Measurements from ENCODE around the gene DYSF.

DYSF gene

DNA sequence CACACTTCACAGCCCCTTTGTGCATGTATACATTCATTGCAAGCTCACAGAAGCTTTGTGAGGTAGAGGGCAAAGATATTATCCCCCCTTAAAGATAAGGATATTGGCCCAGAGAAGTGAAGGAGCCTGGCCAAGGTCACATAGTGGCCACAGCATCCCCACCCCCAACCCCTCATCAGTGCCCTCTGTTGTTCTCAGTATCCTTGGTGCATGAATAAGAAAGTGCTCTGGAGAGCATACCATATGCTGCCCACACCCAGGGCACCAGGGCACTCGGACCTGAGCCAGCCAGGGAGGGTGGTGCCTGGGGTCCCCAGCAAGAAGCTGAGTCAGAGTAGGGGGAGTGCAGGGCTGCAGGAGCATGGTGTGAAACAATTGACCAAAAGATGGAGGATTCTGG is 3.3 kb downstream of the DYSF start:
- no peak for DNase-seq (ENCODE audit: low spot score)

DNA sequence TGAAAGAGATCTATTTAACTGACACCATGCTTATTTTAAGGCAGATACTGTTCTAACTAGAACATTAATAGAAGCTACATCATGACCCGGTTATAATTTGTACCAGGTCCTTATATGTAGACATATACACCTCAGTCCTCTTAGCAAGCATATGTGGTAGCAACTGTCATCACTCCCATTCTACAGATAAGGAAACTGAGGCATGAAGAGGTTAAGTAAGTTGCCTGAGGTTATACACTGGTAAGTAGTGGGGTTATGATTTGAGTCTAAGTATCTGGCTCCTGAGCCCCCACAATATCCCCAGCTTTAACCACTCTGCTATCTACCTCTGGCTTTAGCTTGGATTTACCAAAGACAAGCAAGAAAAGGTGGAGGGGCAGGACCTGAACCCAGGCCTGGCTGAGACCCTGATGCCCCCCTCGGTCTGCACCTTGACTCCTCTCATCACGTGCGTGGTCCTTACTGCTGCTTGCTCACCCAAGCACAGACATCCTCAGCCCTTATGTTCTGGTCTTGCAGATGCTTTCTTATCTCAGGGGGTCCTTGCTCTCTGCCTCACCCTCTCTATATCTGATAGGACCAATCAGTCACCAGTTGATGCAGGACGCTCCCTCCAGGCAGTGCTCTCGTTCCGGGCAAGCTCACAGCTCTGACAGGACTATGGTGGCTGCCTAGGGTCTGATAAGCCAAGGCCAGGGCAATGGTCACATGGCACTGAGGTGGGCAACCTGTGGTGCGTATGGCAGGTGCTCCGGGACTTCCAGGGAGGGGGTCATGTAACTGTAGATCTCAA is 4.0 kb downstream of the DYSF start:
- no peak for DNase-seq (ENCODE audit: low spot score)

GRCh38 chr2:71457923-71458322 is 4.6 kb downstream of the DYSF start:
- DNase-seq (ENCODE audit: low spot score), result no peak

DNA sequence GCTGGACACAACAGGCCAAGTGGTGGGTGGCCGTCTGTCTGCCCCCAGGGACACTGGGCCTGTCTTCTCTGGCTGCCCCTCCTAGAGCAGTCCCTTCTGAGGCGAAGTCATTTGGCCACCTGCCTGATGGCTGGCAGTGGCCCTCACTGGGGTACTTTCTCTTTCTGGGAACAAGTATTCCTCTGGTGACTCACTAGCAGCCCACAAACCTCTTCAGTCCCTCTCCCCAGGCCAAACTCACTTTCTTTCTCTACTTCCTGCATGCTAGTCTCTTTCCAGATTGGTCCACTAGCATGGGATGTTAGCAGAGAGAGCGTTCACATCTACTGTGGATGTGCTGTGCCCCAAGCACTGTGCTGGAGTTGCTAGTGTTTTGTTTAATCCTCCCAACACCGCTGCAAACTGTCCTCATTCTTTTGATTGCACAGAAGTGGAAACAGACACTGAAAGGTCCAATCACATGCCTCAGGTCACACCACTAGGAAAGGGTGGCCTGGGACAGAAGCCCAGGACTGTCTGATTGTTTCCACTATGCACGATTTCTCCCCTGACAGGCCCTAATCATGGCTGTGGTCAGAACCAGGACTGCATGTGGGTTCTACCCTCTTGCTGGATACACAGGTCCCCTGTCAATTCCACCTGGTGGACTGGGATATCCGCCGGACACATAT is 5.2 kb downstream of the DYSF start:
- no peak for DNase-seq (ENCODE audit: low spot score)

GRCh38 chr2:71459084-71459431 is 5.7 kb downstream of the DYSF start:
- DNase-seq (ENCODE audit: low spot score), result no peak

GRCh38 chr2:71460056-71460455 is 6.7 kb downstream of the DYSF start:
- DNase-seq (ENCODE audit: low spot score), result no peak

DNA sequence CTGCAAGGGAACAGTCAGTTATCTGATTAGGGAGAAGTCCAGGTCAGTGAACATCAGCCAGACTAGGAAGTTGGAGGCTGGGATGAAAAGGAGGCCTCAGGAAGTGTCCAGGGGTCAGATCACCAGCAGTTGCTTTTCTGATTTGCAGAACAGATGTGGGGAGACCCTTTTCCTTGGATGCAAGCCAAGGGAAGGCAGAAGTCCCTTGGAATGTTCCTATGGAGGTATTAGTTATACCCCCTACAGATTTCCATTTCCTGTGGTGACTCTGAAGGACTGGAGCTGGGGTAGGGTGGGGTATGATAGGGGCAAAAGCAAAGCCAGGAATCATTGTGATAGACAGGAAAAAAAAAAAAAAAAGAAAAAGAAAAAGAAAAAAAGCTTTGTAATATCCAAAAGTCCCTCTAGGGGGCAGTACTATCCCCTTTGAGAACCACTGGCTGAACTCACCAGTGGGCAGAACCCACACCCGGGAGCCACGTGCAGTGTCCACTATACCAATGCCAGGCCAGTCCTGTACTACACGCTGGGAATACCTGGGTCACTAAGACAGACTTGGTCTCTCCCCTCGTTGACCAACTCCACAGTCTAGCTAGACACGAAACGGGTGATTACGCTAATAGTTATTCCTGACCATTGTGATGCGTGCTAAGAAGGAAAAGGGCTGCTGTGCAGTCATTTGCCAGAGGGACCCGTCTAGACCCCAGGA is 7.4 kb downstream of the DYSF start:
- no peak for DNase-seq (ENCODE audit: low spot score)

GRCh38 chr2:71461304-71461671 is 7.9 kb downstream of the DYSF start:
- DNase-seq (ENCODE audit: low spot score), result no peak

DNA sequence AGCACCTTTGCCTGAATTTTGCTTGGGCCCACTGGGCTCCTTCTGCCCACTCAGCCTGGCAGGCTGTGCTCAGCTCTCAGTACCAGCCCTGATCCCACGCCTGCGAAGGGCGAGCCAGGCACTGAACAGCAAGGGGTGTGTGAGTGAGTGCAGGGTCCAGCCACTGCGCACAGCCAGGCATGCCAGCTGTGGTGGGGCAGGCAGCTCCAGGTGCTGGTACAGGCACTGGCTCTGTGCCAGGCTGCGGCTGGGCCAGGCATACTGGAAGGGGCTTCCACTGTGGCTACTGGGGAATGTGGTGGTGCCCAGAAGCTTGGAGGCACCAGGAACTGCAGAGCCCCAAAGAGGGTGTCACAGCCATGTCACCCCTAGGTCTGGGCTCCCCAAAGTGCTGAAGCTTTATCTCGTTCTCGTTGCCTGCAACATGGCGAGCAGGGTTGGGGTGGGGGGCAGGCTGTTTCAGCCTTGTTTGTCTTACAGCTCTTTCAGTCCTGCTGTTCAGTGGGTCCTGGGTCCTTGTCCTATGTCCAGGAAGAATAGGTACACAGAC is 8.8 kb downstream of the DYSF start:
- DNase-seq (ENCODE audit: low spot score), result no peak

GRCh38 chr2:71462641-71463341 is 9.4 kb downstream of the DYSF start:
- no peak for DNase-seq (ENCODE audit: low spot score)

DNA sequence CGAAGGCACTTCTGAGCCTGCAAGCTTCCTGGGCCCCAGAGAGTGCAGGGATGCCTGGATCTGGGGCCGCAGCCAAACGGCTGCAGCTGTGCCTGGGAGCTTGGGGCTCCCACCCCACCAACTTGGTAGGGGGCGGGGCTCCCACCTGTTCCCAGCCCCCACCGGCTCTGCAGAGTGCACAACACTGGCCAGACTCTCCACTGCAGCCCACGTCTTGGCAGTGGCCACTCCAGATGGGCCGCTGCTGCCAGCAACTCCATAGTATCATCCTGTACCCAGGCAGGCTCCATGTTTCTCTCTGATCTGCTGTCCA is 9.9 kb downstream of the DYSF start:
- no peak for DNase-seq (ENCODE audit: low spot score)

- no peak for DNase-seq (ENCODE audit: low spot score)
Observed at GRCh38 chr2:71464389-71464788, 11.0 kb downstream of the DYSF start.

DNA sequence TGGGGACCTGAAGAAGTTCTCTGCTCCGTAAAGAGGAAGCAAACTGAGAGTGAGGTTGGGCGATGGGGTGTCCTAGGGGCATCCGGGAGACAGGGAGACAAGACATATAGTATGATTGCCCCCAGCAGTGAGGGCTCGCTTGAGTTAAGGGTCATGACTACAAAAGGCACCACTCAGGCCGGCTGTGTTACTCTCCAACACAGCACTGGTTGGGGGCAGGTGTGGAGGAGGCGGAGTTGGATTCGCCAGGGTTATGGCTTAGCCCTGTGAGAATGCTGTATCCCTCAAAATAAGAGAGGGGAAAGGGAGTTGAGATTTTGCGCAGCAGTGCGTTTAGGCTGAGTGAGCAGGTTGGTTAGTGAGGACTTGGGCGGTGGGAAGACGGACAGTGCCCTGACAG is 12.0 kb downstream of the DYSF start:
- DNase-seq (ENCODE audit: low spot score), result no peak

- no peak for DNase-seq (ENCODE audit: low spot score)
Observed at GRCh38 chr2:71465961-71466300, 12.6 kb downstream of the DYSF start.

DNA sequence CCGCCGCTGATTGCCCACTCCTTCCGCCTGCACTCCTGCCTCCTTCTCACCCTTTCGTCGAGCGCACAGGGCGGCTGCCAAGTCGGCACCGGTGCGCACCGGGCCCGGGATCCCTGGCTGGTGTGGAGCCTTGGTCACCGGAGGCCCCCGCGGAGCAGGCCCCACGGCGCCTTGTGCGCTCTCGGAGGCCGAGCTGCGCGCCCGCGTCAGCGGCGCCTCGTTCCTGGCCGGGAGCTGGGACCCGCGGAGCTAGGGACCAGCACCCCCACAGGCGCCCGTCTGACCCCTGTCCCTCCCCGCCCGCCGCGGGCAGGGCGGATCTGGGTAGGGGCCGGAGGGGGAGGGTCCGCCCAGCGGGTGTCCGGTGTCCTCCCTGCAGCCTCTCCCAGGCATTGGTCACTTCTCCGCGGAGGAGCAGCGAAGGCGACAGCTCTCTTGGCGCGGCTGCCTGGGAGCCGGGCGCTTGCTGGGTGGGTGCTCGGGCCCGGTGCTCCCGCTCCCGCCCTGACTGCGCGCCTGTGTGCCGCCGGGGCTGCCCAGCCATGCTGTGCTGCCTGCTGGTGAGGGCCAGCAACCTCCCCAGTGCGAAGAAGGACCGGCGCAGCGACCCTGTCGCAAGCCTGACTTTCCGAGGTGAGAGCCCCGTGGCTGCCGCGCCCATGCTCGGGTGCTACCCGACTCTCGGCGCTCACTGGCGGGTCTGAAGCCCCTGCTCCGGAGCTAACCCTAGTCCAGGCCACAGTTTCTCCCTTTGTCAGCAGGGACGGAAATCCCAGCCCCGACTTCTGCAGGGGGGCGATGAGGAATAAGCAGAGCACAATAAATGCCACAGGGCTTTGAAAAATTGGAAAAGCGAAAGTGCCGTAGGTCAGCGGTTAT is 13.2 kb downstream of the DYSF start:
- DNase-seq (ENCODE audit: low spot score), result peak; percentile 73

DNA sequence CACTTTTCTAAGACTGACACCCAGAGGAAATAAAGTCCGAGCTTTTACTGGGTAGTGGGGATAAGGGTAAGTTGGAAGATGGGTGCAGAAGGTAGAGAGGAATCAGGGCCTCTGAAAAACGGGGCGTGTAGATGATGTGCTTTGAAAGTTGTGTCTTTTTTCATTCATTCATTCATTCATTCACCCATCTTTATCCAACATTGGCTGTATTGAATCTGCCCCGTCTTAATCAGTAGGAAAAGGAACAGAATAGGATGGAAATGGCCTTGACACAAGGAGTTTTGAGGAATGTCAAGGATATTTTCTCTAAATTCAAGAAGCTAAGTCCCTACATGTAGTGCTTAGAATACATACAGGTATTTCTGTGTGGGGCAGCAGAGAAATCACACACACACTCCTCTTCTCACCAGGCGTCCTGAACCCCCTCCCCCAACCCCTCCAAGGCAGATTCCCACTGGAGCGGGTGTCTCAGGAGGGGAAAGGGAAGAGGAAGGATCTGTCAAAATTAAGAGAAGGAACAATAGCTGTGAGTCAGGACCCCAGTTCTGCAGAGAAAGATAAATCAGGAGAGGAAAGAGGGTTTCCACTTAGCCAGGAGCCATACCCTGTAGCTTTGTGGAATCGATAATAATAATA is 13.9 kb downstream of the DYSF start:
- no peak for DNase-seq (ENCODE audit: low spot score)

- DNase-seq (ENCODE audit: low spot score), result no peak
Observed at GRCh38 chr2:71468279-71469015, 15.1 kb downstream of the DYSF start.

GRCh38 chr2:71469403-71470398 is 16.3 kb downstream of the DYSF start:
- DNase-seq (ENCODE audit: low spot score), result no peak

GRCh38 chr2:71471276-71471675 is 17.9 kb downstream of the DYSF start:
- no peak for DNase-seq (ENCODE audit: low spot score)
